ENCODE data around the gene CFAP210. TPM values are rescaled to one million over a fixed set of nuclear protein-coding genes. Genes with fewer than 3 reads are reported as not detected.

The CFAP210 gene
- total and polyA plus RNA-seq, 9 of the 15 experiments (the other 6 are each of a cell fraction or from before 2014, with no cell fraction given): 0.75 to 3.6 (median 1.3) TPM

GRCh38 chr2:169676850-169677249, 17.4 kb downstream of the CFAP210 start (continued):
- TF ChIP-seq ZNF592 (IDR thresholded peaks at IDR 0.05) (no peak), MYBL2 (IDR thresholded peaks at IDR 0.05; ENCODE audit: low read depth) (no peak), MYBL2 (CRISPR knock-in tag; IDR thresholded peaks at IDR 0.05; ENCODE audit: borderline replicate concordance) (no peak), THRAP3 (IDR thresholded peaks at IDR 0.05; ENCODE audit: borderline replicate concordance) (no peak), MNT (conservative IDR thresholded peaks at IDR 0.05) (no peak), ADNP (tag; IDR thresholded peaks at IDR 0.05) (no peak), ELF2 (CRISPR knock-in tag; IDR thresholded peaks at IDR 0.05) (no peak)
